Middle frontal gyrus (tissue), 1 donor: Measurements from ENCODE around the gene SYNGAP1.
"Not testable (repeated sequence)": the region's sequence is repeated elsewhere in the genome, so short reads cannot be mapped to it uniquely, and the experiment has no call there.

ENCODE experiments used
- DNase-seq: peaks from one replicate; pipeline ENCODE4 v3.0.0-alpha.2; 2015; ENCODE audit warnings: low spot score; ENCODE audit errors: extremely low spot score

SYNGAP1 gene

GRCh38 chr6:33419580-33420490, at the start of gene SYNGAP1:
Gene SYNGAP1 (plus strand): TSS chr6:33420065. CDS start chr6:33420265, 200 bp downstream.
- no peak for DNase-seq

DNA sequence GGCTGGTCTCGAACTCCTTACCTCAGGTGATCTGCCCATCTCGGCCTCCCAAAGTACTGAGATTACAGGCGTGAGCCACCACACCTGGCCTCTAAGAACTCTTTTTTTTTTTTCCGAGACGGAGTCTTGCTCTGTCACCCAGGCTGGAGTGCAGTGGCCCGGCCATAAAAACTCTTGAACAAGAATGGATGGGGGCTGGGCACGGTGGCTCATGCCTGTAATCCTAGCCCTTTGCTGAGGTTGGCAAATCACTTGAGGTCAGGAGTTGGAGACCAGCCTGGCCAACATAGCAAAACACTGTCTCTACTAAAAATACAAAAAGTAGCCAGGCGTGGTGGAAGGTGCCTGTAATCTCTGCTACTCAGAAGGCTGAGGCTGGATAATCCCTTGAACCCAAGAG, 48.0 kb upstream of the SYNGAP1 start:
- not testable (repeated sequence) for DNase-seq

- DNase-seq, result no peak
Observed at GRCh38 chr6:33372526-33373123, 47.2 kb upstream of the SYNGAP1 start.

DNA sequence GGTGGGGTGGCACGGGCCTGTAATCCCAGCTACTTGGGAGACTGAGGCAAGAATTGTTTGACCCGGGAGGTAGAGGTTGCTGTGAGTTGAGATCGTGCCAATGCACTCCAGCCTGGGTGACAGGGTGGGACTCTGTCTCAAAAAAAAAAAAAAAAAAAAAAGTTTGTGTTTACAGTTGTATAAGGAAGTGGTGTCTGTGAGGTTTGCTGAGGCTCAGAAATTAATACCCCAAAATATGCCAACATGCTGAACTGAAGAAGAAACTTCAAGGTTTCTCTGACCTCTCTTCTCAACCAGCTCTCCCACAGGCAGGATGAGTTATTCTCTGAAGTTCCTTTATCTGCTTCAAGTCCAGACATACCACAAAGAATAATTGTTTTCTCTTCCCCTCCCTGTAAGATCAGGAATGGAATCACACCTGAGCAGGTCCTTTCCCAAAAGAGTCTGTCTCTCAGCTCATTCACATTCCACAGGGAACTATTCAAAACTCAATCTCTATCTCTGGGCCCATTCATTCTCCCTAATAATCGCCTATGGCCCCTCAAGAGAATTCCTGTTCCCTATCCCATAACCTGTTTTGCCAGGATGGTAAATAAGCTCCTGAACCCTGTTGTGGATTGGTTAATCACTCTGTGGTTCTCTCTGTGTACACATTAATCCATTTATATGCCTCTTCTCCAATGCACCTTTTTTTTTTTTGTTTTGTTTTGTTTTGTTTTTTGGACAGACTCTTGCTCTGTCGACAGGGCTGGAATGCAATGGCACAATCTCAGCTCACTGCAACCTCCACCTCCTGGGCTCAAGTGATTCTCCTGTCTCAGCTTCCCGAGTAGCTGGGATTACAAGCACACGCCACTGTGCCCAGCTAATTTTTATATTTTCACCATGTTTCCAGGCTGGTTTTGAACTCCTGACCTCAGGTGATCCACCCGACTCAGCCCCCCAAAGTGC, 45.6 kb upstream of the SYNGAP1 start:
- no peak for DNase-seq

DNA sequence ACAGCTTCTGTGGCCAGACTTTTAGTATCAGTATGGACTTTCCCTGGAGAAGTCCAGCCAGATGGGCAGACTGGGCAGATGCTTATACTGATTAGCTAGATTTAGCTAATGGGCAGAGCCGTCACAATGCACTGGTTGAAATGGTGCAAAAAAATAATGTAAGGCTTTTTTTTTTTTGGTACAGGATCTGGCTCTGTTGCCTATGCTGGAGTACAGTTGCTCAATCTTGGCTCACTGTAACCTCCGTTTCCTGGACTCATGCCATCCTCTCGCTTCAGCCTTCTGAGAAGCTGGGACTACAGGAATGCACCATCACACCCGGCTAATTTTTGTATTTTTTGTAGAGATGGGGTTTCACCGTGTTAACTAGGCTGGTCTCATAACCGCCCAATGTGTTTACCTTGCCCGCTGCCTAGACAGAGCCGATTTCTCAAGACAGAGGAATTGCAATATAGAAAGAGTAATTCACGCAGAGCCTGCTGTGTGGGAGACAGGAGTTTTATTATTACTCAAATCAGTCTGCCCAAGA, 44.7 kb upstream of the SYNGAP1 start:
- DNase-seq, result no peak

DNA sequence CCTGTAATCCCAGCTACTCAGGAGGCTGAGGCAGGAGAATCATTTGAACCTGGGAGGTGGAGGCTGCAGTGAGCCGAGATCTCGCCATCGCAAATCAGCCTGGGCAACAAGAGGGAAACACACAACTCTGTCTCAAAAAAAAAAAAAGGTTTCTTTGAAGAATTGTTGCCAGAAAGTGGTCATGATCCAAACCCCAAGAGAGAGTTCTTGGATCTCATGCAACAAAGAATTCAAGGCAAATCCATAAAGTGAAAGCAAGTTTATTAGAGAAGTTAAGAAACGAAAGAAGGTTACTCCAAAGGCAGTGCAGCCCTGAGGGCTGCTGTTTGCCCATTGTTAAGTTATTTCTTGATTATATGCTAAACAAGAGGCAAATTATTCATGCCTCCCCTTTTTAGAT, 42.7 kb upstream of the SYNGAP1 start:
- DNase-seq, result no peak

- not testable (repeated sequence) for DNase-seq
Observed at GRCh38 chr6:33379184-33379583, 40.7 kb upstream of the SYNGAP1 start.

DNA sequence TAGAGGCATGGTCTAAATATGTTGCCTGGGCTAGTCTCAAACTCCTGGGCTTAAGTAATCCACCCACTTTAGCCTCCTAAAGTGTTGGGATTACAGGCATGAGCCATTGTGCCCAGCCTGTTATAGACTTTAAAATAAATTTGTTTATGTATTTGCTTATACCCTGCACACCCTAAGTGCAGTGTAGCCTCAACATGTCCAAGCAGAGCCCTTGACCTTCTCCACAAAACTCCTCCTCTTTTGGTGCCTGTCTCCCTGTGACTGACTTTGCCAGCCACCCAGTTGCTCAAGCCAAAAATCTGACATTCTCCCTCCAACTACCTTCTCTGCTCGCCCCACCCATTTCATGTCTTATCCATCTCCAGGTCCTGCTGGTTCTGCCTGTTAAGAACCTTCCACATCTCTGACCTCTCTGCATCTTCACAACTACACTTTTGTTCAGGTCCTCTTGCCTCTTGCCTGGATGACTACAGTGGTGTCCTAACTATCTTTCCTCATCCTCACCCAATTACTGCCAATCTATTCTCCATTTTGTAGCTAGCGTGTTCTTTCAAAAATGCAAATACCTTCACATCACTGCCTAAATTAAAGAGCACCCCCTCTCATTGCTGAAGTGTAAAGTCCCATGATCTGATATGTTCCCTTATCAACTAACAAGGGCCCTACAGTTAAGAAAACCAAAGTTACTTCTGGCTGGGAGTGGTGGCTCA, 39.4 kb upstream of the SYNGAP1 start:
- no peak for DNase-seq

DNA sequence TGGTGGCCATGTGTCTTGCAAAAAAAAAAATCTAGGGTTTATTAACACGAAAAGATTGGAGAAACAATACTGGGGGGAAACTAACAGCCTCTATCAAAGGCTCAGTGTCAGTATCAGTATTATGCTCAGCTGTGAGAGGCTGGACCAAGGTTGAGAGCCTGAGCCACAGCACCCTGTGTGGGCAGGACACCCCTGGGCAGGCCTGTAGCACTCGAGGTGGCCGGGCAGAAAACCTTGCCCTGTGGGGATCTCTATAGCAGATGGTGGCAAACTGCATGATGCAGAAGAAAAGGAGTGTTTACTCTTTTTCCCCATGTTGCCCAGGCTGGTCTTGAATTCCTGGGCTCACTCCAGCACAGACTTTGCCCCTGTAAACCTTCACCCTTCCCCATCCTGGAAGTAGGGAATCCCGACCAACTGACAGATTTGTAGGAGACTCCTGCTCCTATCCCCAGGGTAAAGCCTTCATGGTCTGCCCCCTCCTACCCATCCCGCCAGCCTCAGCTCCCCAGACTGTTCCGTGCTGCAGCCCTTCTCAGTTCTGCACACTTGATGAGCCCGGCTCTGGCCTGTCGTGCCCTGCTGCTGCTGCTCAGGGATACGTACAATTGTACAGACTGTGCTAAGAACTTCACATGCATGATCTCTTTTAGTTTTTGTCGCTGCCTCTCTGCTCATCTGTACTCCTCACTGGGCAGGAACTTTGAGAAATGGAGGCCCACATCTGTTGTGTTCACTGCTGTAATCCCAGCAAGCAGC, 36.3 kb upstream of the SYNGAP1 start:
- DNase-seq, result no peak

DNA sequence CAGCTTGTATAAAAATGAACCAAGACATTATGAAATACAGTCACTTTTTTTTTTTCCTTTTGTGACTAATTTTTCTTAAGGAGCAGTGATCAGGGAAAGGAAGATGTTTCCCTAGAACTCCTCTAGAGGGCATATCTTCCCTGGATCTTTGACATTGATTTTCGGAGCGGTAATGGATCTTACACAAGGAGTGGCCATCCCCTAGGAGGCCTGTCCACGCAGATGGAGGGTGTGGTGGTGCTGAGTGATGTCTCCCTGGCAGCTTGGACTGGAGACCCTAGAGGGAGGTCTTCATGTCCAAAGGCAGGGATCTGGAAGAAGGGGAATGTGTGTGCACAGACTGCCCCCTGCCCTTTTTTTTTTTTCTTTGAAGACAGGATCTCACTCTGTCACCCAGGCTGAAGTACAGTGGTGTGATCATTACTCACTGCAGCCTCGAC, 35.3 kb upstream of the SYNGAP1 start:
- peak; percentile 15 for DNase-seq

GRCh38 chr6:33390173-33390572, 29.7 kb upstream of the SYNGAP1 start:
- DNase-seq, result no peak

DNA sequence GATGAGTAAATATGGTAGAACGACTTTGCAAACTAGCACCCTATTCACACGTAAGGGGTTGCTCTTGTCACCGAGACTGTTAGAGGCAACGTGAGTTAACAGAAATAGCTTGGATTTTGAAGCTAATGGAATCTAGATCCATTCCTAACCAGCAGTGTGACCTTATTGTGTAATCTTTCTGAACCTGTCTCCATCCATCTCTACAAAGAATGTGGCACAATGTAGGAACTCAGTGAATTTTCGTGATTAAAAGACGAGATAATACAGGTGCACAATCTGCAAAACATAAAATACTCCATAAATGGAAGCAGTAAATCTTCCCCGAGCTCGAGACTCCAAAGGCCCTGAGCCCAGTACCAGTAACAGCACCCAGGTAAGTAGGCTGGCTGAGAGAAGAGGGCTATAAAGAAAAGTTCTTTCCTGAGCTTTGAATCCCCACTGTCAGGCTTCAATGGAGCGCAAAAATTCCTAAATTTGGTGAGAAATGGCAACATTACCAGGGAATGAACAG, 29.0 kb upstream of the SYNGAP1 start:
- DNase-seq, result no peak

DNA sequence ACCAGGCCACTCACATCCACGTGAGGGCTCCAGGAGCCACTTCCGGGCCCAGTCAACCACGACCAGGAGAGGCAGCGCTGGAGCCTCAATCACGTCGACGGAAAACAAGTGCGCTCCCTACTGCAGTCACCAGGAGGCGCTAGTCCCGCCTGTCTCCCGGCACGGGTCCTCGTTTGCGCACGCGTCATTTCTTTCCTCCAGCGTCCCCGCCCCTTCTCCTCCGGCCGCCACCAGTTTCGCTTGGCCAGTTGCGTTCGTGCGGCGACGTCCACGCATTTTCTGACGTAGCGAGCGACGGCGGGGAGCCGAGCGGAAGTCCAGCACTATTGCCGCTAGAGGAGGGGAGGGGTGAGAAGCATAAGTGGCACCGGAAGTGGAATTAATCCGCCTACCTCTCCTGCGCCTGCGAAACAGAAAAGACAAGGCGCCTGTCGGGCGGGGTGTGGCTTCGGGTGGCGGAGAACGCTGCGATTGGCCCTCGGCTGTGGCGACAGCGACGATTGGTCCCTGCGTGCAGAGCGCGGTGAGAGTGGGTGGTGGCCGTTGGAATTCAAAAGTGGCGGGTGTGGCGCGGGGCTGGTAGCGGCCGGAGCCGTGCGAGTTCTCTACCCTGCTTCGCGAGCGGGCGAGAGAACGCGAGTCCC, 28.5 kb upstream of the SYNGAP1 start, which contains the start of gene KIFC1:
Gene KIFC1 (plus strand): TSS at position 546 of the 644 bp plus-strand sequence. CDS start 163 bp downstream, outside the sequence.
- peak; percentile 100 for DNase-seq

DNA sequence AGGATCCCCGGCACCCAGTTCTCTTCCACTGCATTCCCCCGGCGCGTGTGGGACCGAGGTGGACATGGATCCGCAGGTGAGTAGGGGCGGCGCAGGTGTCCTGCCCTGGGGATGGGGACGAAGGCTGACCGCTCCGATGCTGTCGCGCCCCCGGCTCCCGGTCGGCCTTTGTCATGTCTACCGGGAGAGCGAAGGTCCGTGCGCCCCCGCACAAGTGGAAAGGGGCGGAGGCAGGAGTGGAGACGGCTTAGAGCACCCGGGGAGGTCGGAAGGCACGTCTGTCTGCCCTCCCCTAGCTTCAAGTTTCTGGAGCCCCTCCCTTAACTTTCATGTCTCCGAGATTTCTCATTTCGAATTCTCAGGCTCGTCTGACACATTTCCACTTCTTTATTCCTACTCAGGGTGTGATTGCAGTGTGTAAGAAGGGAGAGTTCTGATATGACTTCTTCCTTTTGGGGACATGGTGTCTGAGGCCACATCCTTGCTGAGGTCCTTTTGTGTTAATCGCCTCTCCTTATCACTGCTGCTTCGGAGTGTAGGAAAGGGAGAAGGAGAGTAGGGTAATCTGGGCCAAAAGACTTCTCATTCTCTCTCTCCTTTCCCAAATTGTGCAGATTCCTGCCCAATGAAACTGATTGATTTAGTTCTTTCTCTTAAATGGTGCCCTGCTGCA, 27.8 kb upstream of the SYNGAP1 start:
- no peak for DNase-seq

DNA sequence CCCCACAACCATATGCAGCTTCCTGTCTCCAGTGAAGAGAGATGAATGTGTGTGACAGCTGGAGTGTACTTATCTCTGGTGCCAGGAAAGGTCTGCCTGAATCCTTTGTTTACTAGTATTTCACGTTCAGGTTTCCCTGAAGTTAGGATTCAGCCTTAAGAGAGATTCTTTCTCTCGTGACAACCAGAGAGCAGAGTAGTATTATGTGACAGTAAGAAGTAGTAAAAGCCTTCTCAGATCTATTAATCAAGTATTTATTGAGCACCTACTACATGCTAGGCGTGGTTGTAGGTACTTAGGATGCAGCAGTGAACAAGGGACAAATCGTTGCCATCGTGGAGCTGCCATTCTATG, 27.3 kb upstream of the SYNGAP1 start:
- no peak for DNase-seq

GRCh38 chr6:33392979-33393378, 26.9 kb upstream of the SYNGAP1 start:
- DNase-seq, result no peak

- no peak for DNase-seq
Observed at GRCh38 chr6:33397541-33397940, 22.3 kb upstream of the SYNGAP1 start.

GRCh38 chr6:33398601-33399000, 21.3 kb upstream of the SYNGAP1 start:
- DNase-seq, result not testable (repeated sequence)

DNA sequence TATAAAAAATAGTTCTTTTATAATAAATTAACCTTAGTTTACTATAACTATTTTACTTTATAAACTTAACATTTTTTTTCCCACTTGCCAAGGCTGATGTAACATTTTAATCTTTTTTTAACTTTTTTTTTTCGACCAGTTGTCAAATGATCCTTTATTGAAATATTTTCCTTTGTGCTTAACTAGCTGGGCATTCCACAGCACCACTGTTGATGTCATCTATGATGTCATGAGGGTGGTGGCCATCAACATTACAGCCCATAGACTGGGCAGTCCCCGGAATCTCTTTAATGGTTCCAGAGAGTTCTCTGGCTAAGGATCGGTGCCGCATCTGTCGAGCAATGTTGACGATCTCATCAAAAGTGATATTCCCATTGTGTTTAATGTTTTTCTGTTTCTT, 20.0 kb upstream of the SYNGAP1 start:
- DNase-seq, result not testable (repeated sequence)
